A549 (cell line): ENCODE measurements around the gene PDZD4. TPM values are rescaled to one million over a fixed set of nuclear protein-coding genes. Genes with fewer than 3 reads are reported as not detected.

Experiments used
- ATAC-seq, 2 experiments: fragments of 200-7000 bp in 1 of 2; fragments of >200 bp in 1 of 2; cut with Nextera tagmentation in 1 of 2; cut with Tn5 transposase in 1 of 2; 3 replicates each; pipeline versions ENCODE4 v1.8.0 to v1.9.1; 2018 to 2020; ENCODE audit warnings: mild to moderate bottlenecking in 1 of 2, moderate library complexity in 1 of 2
- CTCF ChIA-PET: fragments of 300-600 bp; sonication (Branson Sonifier 250); formaldehyde crosslinking; extraction: SDS; loops from one replicate; lab custom pipeline; 2021; ENCODE audit warnings: antibody characterized with exemption, inconsistent platforms; lab: Yijun Ruan, JAX
- POLR2A ChIA-PET: fragments of 350-600 bp; formaldehyde crosslinking; extraction: SDS; loops from one replicate; lab custom pipeline; 2021; ENCODE audit warnings: antibody characterized with exemption, inconsistent platforms; lab: Yijun Ruan, JAX
- DNase-seq, 2 experiments: peaks; one replicate each; pipeline versions ENCODE4 v3.0.0 to v3.0.0-alpha.2; 2011 to 2016; ENCODE audit warnings: low read depth in 1 of 2, low spot score in 1 of 2
- FAIRE-seq: peaks from 2 replicates; lab custom pipeline; 2011; peaks lifted over from hg19 to GRCh38; lab: Jason Lieb, UNC
- H3K27ac ChIP-seq, 2 experiments: fragments of >200 bp; sonication (Bioruptor Twin); formaldehyde crosslinking; 3 replicates each; pipeline ENCODE4 v1.5.1; 2016 to 2017
- H3K4me1 ChIP-seq: fragments of >200 bp; sonication (Bioruptor Twin); formaldehyde crosslinking; 3 replicates; pipeline ENCODE4 v1.6.1; 2016
- H3K4me2 ChIP-seq: fragments of >200 bp; sonication (Bioruptor Twin); formaldehyde crosslinking; 3 replicates; pipeline ENCODE4 v1.6.1; 2016
- H3K4me3 ChIP-seq: fragments of >200 bp; sonication (Bioruptor Twin); formaldehyde crosslinking; 3 replicates; pipeline ENCODE4 v1.5.1; 2016
- H3K9me3 ChIP-seq: fragments of >200 bp; sonication (Bioruptor Twin); formaldehyde crosslinking; 3 replicates; pipeline ENCODE4 v1.6.1; 2016
- ATOH8 ChIP-seq: fragments of 250-450 bp; sonication (Bioruptor Pico); IDR thresholded peaks from 2 replicates; pipeline ENCODE4 v1.5.0; 2020; ENCODE audit warnings: low read depth, mild to moderate bottlenecking, moderate library complexity
- BCL3 ChIP-seq: fragments of >200 bp; sonication (Bioruptor Twin); formaldehyde crosslinking; IDR thresholded peaks from 3 replicates; pipeline ENCODE4 v1.6.1; 2016
- BHLHE40 ChIP-seq: IDR thresholded peaks from 2 replicates; pipeline ENCODE4 v1.6.1; 2012; ENCODE audit warnings: low read depth, low read length, inconsistent platforms
- E2F6 ChIP-seq: IDR thresholded peaks from 2 replicates; pipeline ENCODE4 v1.6.1; 2012; ENCODE audit warnings: low read depth, borderline replicate concordance
- HEYL ChIP-seq: fragments of 250-450 bp; sonication (Bioruptor Pico); IDR thresholded peaks from 2 replicates; pipeline ENCODE4 v1.8.0; 2021; ENCODE audit warnings: mild to moderate bottlenecking, moderate library complexity
- HOXA7 ChIP-seq: fragments of 250-450 bp; sonication (Bioruptor Pico); IDR thresholded peaks from 2 replicates; pipeline ENCODE4 v1.5.0; 2020; ENCODE audit warnings: mild to moderate bottlenecking, moderate library complexity
- JUNB ChIP-seq: fragments of >200 bp; sonication (Bioruptor Twin); formaldehyde crosslinking; IDR thresholded peaks from 2 replicates; pipeline ENCODE4 v1.6.1; 2016
- MAX ChIP-seq: IDR thresholded peaks from 2 replicates; pipeline ENCODE4 v1.6.1; 2012
- MAZ ChIP-seq: fragments of 150-350 bp; IDR thresholded peaks from 2 replicates; pipeline ENCODE4 v1.6.1; 2014; ENCODE audit warnings: antibody characterized with exemption, low read depth, low read length, borderline replicate concordance
- POLR2A ChIP-seq: IDR thresholded peaks from 2 replicates; pipeline ENCODE4 v1.6.1; 2012; ENCODE audit warnings: mild to moderate bottlenecking, low read length
- REST ChIP-seq: fragments of 200-600 bp; sonication (generic); IDR thresholded peaks from 2 replicates; pipeline ENCODE4 v1.6.1; 2016; ENCODE audit warnings: antibody characterized with exemption, mild to moderate bottlenecking, moderate library complexity
- TFCP2L1 ChIP-seq: fragments of 250-450 bp; sonication (Bioruptor Pico); IDR thresholded peaks from 2 replicates; pipeline ENCODE4 v1.5.0; 2021; ENCODE audit warnings: mild to moderate bottlenecking
- TP53 ChIP-seq: fragments of 250-450 bp; sonication (Bioruptor Pico); IDR thresholded peaks from 2 replicates; pipeline ENCODE4 v1.5.0; 2021; ENCODE audit warnings: mild to moderate bottlenecking, moderate library complexity
- USF2 ChIP-seq: fragments of 450-650 bp; IDR thresholded peaks from 2 replicates; pipeline ENCODE4 v1.6.1; 2014; ENCODE audit warnings: antibody characterized with exemption
- WGBS: methylation state at CpG from one replicate; pipeline ENCODE4 v1.1.6; 2017; ENCODE audit errors: missing lambda C conversion rate; 5-methylcytosine and 5-hydroxymethylcytosine counted together
- polyA plus RNA-seq, 4 experiments: library from polyadenylated mRNA; depleted of rRNA in 3 of 4; stranded (reverse); fragments of >200 nt; fragmentation: RNase III in 1 of 4; extraction: RNeasy Plus Mini Kit Qiagen cat#74134 plus additional on column Dnase treatment in 1 of 4; gene quantifications; 2 replicates in 3 of 4; 3 replicates in 1 of 4; pipeline ENCODE4 v1.2.3, GENCODE V29; 2011 to 2017

Gene PDZD4
- polyA plus RNA-seq, 2 of the 4 experiments (the other 2 are of a cell fraction) = 1.2 to 3.0 TPM

- no peak for TF ChIP-seq USF2
- no peak for TF ChIP-seq REST
- TF ChIP-seq TP53 (CRISPR knock-in tag) = no peak
- no peak for TF ChIP-seq E2F6
- no peak for TF ChIP-seq HEYL (CRISPR knock-in tag)
- TF ChIP-seq BCL3 = no peak
- TF ChIP-seq MAX = no peak
Observed at GRCh38 chrX:153816831-153817690, 13.3 kb downstream of the PDZD4 start (continued).

GRCh38 chrX:153814591-153815315 lies 15.6 kb downstream of the PDZD4 start:
- POLR2A ChIA-PET = no interaction called here

More at GRCh38 chrX:153814591-153815315, 15.6 kb downstream of the PDZD4 start:
- Histone ChIP-seq H3K4me3 (no peak overlapping the region), H3K4me2 (no peak overlapping the region), H3K9me3 (no peaks in the 10 kb centered on the region), H3K27ac (no peak overlapping the region), H3K4me1 (no peaks in the 10 kb centered on the region; the same call in 2 of the 3 replicates)
- 57% methylated on average over 19 of the region's 19 CpGs for WGBS
- no peak for DNase-seq
- no peak for FAIRE-seq
- CTCF ChIA-PET = no interaction called here
- TF ChIP-seq TFCP2L1 (CRISPR knock-in tag) (no peak), HOXA7 (CRISPR knock-in tag) (no peak), REST (no peak), MAZ (no peak), JUNB (no peak), BHLHE40 (no peak), ATOH8 (CRISPR knock-in tag) (no peak), POLR2A (no peak)
- no peak for ATAC-seq
